ENCODE measurements around the gene UBE4B. TPM values are rescaled to one million over a fixed set of nuclear protein-coding genes. Genes with fewer than 3 reads are reported as not detected.

Gene UBE4B
- total RNA-seq, 1 donor from 2014 or later = 16.4 TPM

DNA sequence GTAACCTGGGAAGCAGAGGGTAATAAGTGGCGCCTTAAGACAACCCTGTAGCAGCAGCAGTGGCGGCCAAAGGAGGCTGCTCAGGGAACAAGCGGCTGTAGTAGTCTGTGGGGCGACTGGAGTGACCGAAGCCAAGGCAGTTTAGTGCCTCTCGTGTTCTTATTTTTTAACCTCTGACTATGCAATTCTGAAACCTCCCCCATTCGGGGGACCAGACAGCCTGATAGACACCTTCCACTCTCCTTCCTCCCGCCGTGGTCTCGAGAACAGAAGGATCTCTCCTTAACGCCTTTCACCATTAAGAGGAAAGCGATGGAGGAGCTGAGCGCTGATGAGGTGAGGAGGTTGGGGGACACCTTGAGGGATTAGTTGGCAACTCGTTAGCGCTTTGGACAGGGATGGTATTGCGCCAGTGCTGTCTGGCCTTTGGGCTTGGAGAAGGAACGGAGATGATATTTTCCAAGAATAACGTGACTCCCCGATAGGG, 644 bp downstream of the UBE4B start:
- peak; percentile 6 to 65 for DNase-seq (ENCODE audit: low read depth in 2 of 2)

DNA sequence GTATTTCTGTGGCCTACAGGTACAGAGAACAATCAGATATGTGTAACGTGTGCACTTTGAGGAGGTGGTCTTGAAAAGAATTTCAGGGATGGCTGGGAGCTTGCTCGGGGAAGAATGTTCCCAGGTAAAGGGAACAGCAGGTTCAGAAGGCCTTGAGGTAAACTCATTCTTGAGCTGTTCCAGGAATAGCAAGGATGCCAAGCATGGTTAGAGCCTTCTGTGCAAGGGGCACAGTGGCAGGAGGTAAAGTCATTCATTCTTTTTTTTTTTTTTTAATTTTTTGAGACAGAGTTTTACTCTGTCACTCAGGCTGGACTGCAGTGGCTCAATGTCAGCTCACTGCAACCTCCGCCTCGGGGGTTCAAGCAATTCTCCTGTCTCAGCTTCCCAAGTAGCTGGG, 10.0 kb downstream of the UBE4B start:
- DNase-seq (ENCODE audit: low read depth in 2 of 2) = no peak

DNA sequence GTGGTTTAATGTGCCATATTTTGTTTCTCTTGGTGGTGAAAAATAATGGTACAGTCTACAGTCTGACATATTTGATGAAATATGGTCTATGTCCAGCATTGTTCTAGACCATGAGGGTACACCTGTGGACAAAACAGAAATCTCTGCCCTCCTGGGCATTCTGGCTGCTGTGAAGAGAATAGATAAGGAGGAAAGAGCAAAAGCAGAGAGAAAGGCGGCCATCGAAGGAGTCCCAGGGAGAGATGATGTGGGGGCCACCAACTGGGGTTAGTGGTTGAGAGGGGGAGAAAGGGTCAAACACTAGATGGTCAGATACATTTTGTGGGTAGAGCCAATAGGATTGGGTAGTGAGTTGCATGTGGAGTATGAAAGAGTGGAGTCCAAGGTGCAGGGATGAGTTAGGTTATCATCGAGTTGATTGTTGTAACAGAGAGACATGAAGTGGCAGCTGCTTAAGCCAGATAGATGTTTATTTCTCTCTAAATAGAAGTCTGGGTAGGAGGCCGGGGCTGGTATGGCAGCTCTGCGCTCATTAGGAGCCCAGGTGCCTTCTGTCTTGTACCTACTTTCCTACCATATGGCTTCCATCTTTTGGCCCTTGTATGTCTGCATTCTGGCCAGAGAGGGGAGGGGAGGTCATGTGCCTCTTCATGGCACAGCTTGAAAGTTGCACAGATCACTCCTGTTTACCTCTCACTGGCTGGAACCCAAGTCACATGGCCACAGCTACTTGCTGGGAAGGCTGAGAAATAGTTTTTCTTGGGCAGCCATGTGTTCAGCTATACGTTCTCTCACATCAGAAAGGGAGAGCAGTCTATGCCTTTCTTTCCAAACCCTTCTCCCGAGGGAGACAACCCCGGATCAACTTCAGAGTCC, 13.0 kb downstream of the UBE4B start:
- peak in 1 of 2 donors; percentile 19 for DNase-seq (ENCODE audit: low read depth in 2 of 2)

DNA sequence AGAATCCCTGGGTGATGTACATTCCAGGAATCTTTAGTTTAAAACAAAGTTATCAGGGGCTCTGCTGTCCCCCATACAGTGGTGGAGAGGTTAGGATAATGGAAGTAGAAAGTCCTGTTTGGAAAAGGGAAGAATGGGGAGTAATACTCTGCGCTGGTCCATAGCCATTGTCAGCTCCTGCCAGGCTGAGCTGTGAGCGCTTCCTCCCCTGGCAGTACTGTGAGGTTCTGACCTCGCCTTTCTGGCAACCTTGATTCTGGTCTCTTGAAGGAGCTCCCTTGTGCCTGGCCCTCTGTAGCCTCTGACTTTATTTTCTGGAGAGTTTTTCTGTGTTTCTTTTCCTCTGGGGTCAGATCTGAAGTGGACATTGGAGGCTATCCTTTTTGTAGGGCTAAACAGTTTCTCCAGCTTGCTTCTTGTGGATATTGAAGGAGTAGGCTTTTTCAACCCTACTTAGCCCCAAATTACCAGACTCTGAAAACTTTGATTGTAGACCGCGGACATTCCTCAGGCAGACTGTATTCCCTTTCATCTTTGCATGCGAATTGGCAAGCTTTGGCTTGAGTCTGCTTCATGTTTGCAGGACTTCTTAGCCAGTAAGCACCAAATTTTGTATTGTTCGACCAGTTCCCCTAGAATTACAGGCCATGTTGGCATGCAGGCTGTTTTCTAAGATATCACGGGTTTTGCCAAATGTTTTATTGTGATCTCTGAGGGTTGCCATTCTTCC, 13.8 kb downstream of the UBE4B start:
- DNase-seq (ENCODE audit: low read depth in 2 of 2) = no peak

DNA sequence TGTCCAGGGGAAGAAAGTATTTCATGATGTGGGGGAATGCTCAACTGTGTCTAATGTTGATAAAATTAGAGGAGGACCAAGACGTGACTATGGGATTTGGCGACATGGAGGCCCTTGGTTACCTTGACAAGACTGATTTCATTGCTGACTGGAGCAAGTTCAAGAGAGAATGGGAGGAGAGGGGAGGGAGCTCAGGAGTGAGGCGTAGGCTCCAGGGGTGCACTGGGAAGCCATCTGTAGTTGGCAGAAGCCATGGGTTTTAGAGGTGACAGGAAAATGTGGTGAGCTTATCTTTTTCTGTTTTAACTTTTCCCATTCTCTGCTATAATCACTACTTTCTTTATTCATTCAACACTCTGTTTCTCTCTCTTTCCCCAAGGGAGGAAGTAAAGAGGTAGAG, 15.8 kb downstream of the UBE4B start:
- DNase-seq (ENCODE audit: low read depth in 2 of 2) = no peak

DNA sequence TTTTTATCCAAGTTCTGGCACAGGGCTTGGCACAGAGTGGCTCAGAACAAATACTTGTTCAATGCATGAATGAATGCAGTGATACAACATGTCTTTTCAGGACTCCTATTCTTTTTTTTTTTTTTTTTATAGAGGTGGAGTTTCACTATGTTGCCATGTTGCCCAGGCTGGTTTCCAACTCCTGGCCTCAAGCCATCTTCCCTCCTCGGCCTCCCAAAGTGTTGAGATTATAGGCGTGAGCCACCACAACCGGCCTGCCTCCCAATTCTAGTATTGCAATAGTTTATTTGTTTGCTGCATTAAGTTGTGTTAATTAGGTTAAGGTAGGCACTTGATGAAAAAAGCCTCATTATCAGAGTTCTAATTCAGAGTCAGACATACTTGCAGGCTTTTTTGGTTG, 17.9 kb downstream of the UBE4B start:
- no peak for DNase-seq (ENCODE audit: low read depth in 2 of 2)

DNA sequence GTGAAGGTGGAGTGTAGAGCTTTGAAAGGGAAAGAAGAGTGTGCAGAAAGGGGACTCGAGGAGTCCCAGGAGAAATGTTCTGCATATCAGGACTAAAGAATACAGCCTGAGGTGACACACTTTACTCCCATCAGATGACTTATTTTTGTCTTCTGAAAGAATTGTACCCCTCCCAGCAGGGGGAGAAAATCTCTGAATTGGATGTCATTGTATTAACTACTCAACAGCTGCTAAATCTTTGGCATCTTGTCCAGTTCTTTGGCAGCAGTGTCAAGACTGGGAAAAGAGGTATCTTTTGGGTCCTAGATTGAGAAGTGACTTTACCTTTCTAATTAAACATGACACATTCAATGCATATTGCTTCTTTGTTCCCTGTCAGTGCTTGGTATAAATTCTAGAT, 18.9 kb downstream of the UBE4B start:
- DNase-seq (ENCODE audit: low read depth in 2 of 2) = no peak

DNA sequence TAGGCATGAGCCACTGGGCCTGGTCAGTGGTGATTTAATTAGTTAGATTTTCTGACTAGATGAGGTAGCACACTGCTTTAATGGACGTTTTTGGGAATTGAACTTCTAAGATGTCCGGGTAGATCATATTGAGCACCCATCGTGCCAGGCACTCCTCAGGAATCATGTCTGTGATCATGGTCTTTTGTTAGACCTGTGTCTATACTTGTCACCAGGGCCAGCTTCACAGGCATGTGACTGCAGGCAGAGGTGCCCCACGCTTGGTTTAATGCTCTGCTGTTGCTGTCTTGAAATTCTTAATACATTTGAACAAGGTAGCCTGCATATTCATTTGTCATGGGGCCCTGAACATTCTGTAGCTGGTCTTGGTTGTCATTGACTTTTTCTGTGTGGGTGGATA, 19.6 kb downstream of the UBE4B start:
- DNase-seq (ENCODE audit: low read depth in 2 of 2) = no peak

DNA sequence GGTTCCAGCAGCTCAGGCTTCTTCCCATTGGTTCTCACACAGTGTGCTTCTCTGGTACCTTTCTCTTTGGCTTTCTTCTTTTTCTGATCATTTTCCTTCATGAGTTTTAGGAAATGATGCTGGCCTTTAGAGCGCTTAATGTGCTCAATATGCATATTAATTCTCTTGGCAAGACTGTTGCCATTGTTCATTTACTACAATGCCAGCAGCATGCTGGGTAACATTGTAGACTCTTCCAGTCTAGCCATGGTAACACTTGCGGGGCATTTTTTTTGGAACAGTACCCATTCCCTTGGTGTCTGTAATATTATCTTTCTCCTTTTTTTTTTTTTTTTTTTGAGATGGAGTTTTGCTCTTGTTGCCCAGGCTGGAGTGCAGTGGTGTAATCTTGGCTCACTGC, 21.7 kb downstream of the UBE4B start:
- no peak for DNase-seq (ENCODE audit: low read depth in 2 of 2)

DNA sequence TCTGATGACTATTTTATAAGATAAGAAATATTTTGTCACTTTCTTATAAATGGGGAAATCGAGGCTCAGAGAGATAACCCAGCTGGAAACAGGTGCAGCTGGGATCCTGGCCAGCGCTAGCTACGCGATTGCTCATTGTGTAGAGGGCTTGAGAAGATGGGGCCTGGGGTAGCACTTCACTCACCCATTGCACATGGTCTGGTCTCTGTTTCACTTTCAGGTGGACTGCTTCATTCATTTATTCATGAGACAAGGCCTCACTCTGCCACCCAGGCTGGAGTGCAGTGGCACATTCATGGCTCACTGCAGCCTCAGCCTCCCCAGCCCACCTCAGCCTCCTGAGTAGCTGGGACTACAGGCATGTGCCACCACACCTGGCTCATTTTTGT, 23.8 kb downstream of the UBE4B start:
- DNase-seq (ENCODE audit: low read depth in 2 of 2) = no peak

DNA sequence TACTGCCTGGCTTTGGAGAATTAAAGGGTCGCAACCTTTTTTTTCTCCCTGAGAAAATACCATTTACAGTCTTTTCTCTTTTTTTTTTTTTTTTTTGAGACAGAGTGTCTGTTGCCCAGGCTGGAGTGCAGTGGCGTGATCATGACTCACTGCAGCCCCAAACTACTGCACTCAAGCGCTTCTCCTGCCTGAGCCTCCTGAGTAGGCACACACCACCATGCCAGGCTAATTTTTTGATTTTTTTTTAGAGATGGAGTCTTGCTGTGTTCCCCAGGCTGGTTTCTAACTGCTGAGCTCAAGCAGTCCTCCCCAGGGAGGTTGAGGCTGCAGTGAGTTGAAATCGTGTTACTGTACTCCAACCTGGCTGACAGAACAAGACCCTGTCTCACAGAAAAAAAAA, 24.6 kb downstream of the UBE4B start:
- no peak for DNase-seq (ENCODE audit: low read depth in 2 of 2)

DNA sequence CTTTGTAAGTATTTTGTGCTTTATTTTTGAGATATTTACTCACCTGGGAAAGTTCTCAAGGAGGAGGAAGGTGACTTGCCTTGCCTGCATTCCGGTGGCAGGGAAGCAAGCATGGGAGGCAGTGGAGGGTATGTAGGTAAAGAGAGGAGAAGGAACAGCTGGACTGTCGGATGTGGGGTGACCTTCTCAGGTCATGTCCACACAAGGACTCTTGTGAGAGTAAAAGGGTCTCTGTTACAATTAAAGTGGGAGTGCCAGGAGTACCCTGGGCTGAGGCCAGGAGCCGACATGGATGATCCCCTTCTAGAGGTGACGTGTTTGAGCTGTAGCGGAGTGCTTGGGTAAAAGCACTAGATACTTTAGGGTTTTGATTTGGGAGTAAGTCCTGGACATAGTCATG, 25.0 kb downstream of the UBE4B start:
- no peak for DNase-seq (ENCODE audit: low read depth in 2 of 2)

DNA sequence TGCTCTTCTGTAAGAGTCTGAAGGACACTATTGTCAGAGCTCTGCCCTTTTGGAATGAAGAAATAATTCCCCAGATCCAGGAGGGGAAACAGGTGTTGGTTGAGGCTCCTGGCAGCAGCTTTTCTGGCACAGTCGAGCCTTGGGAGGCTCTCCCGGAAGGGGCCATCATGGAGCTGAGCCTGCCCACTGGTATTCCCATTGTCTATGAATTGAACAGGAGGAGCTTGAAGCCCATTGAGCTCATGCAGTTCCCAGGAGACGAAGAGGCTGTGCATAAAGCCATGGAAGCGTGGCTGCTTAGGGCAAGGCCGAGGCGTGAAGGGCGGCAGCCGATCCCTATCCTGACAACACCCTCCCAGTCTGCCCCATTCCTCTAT, 26.6 kb downstream of the UBE4B start:
- no peak for DNase-seq (ENCODE audit: low read depth in 2 of 2)

DNA sequence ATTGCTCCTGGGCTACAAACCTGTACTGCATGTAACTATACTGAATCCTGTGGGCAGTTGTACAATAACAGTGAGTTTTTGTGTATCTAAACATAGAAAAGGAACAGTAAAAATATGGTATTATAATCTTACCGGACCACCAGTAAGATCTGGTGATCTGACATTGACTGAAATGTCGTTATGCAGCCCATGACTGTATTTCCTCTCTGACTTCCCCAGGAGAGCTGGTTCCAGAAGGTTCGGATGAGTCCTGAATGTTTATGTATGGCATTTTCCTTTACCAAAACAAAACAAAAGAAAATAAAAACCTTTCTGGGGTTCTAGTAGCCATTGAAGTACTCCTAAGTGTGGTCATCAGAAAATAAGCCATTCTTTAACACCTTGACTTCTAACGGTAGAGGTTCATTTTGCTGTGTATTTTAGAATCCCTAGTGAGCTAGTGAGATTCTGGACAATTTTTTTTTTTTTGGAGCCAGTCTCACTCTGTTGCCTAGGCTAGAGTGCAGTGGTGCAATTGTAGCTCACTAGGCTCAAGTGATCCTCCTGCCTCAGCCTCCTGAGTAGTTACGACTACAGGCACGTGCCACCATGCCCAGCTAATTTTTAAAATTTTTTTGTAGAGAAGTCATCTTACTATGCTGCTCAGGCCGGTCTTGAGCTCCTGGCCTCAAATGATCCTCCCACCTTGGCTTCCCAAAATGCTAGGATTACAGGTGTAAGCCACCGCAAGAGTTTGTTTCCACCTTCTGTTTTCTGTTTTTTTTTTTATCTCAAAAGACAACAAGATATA, 27.7 kb downstream of the UBE4B start:
- peak in 1 of 2 donors; percentile 56 for DNase-seq (ENCODE audit: low read depth in 2 of 2)

DNA sequence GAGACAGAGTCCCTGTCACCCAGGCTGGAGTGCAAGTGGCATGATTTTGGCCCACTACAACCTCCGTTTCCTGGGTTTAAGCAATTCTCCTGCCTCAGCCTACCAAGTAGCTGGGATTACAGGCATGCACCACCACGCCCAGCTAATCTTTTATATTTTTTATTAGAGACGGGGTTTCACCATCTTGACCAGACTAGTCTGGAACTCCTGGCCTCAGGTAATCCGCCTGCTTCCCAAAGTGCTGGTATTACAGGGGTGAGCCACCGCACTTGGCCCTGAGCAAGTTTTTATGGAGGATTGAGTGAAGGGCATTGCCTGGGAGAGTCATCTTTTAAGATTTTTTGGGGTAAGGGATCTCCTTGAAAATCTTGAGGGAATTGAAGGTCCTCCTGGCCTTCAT, 28.5 kb downstream of the UBE4B start:
- no peak for DNase-seq (ENCODE audit: low read depth in 2 of 2)

DNA sequence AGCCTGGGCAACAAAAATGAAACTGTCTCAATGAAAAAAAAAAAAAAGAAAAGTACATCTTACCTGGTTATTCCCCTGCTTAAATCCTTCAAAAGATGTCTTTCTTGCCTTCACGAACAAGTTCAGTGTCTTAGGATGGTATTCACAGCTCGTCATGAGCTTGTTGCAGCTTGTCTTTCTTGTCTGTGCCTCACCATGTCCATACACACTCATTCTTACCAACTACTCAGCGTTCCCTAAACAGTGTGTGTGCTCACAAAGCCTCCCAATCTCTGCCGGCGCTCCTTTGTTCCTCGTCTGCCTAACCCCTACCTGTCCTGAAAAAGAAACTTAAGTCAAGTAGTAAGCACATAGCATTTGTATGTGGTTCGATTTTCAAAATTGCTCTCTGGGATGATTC, 31.1 kb downstream of the UBE4B start:
- no peak for DNase-seq (ENCODE audit: low read depth in 2 of 2)

DNA sequence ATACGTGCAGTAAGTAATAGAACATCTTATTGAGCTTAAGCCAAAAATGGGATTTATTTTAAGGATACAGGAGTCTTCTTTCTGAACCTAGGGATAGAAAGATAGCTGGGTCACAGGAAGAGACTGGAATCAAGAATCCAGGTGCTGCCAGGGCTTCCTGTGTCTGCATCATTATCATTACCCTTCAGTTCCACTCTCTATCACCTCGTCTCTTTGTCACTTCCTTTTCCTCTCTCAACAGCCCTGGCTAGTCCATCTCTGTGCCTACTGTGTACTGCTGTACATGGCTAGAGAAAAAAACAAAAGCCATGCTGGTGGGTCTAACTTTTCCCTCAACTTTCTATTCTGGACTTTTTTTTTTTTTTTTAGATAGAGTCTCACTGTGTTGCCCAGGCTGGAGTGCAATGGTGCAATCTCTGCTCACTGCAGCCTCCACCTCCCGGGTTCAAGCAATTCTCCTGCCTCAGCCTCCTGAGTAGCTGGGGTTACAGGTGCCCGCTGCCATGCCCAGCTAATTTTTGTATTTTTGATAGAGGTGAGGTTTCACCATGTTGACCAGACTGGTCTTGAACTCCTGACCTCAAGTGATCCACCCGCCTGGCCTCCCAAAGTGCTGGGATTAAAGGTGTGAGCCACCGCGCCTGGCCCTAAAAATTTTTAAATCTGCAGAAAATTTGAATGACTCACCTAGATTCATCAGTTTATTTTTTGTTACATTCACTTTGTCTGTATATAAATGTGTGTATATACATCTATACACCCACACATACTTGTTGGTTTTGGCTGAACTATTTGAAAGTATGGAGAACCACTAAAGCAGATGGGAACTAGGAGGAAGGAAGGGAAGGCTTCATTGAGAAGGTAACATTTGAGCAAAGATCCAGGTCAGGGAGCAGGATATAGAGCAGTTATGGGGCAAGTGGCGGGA, 31.9 kb downstream of the UBE4B start:
- peak; percentile 74 to 75 for DNase-seq (ENCODE audit: low read depth in 2 of 2)

DNA sequence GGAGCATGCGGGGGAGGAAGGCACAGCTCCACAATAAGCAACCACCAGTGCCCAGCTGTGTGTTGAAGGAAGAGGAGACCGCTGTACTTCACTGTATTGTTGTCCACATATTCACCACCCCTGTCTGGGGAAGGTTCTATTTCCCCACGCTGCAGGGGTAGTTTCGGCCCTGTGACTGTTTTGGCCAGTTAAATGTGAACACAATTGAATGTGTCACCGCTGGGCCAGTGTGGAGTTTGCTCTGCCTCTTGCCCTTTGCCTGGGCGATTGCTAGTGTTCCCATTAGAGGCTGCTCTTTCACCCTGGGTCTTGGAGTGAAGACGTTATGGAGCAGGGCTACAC, 32.6 kb downstream of the UBE4B start:
- DNase-seq (ENCODE audit: low read depth in 2 of 2) = peak; percentile 29 to 69

DNA sequence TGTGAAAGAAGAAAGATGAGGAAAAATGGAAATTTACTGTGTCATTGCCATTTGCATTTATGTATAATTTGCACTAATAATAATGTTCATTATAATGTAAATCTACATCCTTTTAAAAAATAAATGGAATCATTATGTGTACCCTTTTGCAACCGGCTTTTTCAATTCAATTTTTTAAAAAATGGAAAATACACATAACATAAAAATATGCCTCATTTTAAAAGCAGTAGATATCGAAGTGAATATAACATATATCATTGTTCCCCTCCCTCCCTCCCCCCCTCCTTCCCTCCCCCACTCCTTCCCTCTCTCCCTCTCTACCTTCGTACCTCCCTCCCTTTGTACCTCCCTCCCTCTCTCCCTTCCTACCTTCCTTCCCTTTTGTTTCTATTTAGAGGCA, 33.0 kb downstream of the UBE4B start:
- DNase-seq (ENCODE audit: low read depth in 2 of 2) = no peak

DNA sequence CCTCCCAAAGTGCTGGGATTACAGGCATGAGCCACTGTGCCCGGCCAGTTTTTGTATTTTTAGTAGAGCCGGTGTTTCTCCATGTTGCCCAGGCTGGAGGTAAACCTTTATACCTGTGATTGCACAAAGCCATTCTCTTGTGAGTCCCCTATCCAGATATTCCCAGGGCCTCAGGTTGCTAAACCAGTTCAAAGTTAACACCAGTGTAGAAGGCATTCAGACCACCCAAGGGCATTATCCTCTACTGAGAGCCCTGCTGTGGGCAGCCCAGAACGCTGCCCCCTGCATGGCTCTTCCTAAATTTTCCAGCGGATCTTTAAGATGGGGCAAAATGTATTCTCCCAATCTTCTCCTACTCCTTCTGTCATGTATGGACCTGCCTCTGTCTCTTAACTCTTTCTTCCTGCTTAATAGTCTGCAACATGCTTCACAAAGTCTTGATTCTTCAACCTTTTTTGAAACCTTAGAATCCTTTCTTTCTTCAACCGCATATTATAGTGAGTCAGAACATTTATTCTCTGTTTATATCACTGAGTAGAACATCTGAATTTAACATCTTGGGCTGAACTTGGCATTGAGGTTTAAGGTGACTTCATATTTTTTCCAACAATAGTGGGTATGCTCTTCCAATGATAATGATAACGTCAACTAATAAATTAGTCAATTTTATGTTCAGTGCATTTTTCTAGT, 36.0 kb downstream of the UBE4B start:
- DNase-seq (ENCODE audit: low read depth in 2 of 2) = no peak

DNA sequence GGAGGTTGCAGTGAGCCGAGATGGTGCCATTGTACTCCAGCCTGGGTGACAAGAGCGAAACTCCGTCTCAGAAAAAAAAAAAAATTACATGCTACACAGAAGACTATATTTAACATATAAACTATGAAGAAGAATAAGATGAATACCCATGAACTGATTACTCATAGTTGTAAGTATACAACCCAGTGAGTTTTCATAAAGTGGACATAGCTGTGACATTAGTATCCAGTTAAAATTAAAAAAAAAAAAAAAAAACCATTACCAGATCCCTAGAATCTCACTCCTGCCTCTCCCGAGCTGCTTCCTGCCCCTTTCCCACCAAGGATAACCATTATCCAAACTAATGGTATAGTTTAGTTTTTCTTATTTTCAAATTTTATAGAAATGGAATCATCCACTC, 37.4 kb downstream of the UBE4B start:
- no peak for DNase-seq (ENCODE audit: low read depth in 2 of 2)
